ENCODE measurements around the gene ZFR.
"Not testable (repeated sequence)": the region's sequence is repeated elsewhere in the genome, so short reads cannot be mapped to it uniquely, and the experiment has no call there.

Gene ZFR

DNA sequence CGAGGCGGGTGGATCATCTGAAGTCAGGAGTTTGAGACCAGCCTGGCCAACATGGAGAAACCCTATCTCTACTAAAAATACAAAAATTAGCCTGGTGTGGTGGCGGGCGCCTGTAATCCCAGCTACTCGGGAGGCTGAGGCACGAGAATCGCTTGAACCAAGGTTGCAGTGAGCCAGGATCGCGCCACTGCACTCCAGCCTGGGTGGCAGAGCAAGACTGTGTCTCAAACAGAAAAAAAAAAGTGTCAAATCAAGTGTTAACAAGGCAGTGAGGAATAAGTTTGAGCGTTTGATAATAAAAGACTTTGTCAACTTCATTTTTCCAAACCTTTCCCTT lies 130.4 kb downstream of the ZFR start:
- in situ Hi-C loops (cut with HindIII; ENCODE audit: low pct_ligation_motif_present, low pct_unique_long_range_greater_than_20kb, low sequenced_read_pairs); DNase-seq: not testable (repeated sequence)

DNA sequence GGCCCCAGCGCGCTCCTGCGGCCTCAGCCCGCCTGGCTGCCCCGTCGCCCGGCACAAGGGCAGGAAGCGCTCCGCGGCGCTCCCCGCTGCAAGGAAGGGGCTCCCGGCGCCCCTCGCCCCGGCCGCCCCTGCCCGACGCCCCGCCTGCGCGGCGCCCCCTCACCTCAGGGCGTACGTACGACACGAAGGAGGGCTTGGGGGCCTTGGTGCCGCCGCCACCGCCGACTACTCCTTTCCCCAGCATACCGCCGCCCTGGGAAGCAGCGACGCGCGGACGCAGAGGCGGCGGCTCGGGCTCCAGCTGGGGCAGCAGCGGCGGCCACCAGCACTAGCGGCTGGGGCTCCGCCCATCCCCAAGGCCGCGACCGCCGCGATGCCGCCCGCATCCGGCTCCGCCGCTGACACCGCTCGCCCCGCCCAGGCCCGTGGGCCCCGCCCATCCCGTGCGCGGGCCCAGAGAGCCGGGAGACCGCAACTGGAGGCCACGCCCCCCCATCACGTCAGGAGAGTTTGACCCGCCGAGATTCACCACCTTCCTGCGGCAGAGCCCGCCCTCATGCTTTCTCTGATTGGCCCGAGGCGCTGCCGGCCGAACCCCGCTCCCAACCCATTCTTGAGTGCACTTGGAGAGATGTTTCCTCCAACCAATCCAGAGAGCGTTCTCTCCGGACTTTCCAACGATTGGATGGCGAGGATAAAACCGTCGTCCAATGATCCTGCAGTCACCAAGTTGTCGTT lies 131.8 kb downstream of the ZFR start, which contains the start of gene MTMR12:
TSS of gene MTMR12 (minus strand) at position 345 of the 738 bp plus-strand sequence. CDS start at position 244, 101 bp downstream.
- peak; percentile 97 for DNase-seq
- in situ Hi-C loops (cut with HindIII; ENCODE audit: low pct_ligation_motif_present, low pct_unique_long_range_greater_than_20kb, low sequenced_read_pairs), result no loop called here

DNA sequence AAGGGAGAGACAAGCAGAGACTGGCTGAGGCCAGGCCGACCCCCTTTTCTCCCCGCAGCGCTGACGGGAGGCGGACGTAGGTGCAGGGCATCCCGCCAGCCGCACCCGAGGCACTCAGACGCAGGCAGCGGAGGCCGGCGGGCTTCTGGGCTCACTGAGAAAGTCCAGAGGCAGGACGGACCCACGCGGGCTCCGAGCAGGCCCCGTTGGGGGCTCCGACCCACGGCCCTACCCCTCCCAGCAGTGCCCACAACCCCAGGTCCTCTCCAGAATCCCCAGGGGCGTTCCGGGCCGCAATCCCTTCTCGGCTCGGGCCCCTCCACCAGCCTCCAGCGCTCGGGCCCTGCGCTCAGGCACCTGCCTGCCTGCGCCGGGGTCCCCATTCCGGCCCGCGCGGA lies 132.3 kb downstream of the ZFR start:
- in situ Hi-C loops (cut with HindIII; ENCODE audit: low pct_ligation_motif_present, low pct_unique_long_range_greater_than_20kb, low sequenced_read_pairs), result no loop called here
- DNase-seq, result peak; percentile 63

DNA sequence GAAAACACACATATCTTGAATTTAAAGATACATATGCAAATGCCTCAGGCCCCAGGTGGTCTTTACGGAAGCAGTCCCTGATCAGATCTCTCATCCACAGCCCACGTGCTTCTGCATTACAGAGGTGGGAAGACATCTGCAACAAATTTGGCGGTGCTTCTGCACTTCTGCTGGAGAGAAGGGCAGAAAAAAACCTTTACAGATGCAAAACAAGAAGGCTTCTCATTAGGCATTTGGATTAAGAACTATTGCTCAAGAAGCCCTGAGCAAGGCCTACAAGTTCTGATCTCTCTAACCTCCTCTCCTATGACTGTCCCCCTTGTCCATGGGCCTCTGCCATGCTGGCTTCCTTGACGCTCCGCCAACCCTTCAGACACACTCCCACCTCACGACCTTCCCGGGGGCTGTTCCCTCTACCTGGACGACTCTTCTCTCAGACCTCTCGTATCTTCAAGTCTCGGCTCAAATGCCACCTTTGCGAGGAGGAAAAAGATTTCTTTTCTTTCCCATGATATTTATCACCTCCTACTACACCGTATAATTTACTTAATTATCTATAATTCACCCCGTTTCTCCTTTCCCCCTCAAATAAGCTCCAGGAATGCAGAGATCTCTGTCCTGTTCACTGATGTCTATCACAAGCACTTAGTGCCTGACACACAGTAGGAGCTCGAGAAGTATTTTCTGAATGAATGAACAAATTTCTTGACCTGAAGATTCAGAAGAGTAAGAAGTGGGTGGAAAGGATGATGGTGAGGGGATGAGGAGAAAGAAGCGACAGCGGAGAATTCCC lies 132.9 kb downstream of the ZFR start:
- in situ Hi-C loops (cut with HindIII; ENCODE audit: low pct_ligation_motif_present, low pct_unique_long_range_greater_than_20kb, low sequenced_read_pairs), result no loop called here
- DNase-seq, result no peak

DNA sequence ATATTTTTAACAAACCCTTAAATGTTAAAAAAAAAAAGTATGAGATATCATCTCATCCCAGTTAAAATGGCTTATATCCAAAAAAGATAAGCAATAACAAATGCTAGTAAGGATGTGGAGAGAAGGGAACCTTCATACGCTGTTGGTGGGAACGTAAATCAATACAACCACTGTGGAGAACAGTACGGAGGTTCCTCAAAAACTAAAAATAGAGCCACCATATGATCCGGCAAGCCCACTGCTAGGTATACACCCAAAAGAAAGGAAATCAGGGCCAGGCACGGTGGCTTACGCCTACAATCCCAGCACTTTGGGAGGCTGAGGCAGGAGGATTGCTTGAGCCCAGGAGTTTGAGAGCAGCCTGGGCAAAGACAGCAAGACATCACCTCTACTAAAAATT lies 134.8 kb downstream of the ZFR start:
- in situ Hi-C loops (cut with HindIII; ENCODE audit: low pct_ligation_motif_present, low pct_unique_long_range_greater_than_20kb, low sequenced_read_pairs), result no loop called here
- DNase-seq, result no peak

DNA sequence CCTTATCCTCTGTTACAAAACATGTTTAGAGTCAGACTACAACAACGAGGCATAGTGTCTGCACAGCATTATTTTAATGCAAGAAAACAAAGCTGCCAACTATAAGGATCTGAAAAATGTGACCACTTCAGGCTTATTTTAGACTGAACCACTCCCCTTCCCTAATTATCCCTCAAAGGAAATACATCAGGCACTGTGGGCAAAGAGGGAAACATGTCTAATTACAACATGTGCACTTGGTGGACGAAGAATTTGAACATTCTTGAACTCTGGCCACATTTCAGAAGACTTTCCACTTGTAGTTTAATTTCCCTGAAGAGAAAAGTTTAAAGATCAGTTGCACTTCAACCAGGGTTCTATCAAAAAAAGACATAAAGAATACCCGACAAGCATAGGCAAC lies 135.6 kb downstream of the ZFR start:
- in situ Hi-C loops (cut with HindIII; ENCODE audit: low pct_ligation_motif_present, low pct_unique_long_range_greater_than_20kb, low sequenced_read_pairs), result no loop called here
- no peak for DNase-seq

DNA sequence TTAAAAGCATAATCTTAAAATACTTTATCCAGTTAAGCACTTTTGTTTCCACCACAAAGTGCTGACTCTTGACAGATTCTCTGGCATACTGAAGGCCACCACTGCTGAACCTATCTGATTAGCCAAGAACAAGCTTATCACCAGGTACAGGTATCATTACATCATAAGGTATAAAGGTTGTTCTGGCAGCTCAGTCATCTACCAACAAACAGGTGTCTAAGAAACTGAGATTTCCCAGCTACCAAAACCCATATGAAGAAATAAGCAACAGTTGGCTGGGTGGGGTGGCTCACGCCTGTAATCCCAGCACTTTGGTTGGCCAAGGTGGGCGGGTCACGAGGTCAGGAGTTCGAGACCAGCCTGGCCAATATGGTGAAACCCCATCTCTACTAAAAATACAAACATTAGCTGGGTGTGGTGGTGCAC lies 136.8 kb downstream of the ZFR start:
- DNase-seq, result no peak
- in situ Hi-C loops (cut with HindIII; ENCODE audit: low pct_ligation_motif_present, low pct_unique_long_range_greater_than_20kb, low sequenced_read_pairs), result no loop called here

DNA sequence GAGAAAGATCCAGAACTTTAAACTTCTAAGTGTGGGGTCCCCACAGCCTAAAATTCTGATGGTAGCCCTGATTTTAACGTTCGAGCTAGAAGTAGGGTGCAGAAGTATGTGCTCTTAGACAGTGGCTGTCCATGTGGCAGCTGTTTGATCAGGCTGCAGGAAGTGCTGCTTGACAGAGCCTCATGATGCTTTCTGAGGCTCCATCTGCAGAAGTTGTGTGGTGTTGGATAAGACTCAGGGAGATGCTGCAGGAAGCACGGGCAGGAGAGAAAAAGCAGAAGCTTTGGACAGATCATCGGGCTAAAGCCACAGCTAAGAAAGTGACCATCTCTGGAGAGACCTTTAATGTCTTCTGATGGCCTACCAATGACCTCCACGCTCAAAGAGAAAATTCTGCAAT lies 139.9 kb downstream of the ZFR start:
- DNase-seq, result no peak
- in situ Hi-C loops (cut with HindIII; ENCODE audit: low pct_ligation_motif_present, low pct_unique_long_range_greater_than_20kb, low sequenced_read_pairs), result no loop called here
